ENCODE results near the gene FLYWCH2.

FLYWCH2 gene

DNA sequence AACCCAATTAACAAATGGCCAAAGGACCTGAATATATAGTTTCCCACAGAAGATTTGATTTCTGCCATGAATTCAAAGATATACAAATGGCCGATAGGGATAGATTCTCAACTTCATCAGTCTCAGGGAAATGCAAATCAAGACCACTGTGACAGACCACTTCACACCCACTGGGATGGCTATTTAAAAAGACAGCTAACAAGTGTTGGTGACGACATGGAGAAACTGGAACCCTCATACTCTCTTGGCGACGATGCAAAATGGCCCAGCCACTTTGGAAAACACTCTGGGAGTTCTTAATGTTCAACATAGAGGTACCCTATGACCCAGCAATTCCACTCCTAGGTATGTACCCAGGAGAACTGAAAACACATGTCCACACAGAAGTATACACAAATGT, 63.6 kb downstream of the FLYWCH2 start:
- no peak for DNase-seq (ENCODE audit: low read depth)
- TF ChIP-seq, protein P1, sequence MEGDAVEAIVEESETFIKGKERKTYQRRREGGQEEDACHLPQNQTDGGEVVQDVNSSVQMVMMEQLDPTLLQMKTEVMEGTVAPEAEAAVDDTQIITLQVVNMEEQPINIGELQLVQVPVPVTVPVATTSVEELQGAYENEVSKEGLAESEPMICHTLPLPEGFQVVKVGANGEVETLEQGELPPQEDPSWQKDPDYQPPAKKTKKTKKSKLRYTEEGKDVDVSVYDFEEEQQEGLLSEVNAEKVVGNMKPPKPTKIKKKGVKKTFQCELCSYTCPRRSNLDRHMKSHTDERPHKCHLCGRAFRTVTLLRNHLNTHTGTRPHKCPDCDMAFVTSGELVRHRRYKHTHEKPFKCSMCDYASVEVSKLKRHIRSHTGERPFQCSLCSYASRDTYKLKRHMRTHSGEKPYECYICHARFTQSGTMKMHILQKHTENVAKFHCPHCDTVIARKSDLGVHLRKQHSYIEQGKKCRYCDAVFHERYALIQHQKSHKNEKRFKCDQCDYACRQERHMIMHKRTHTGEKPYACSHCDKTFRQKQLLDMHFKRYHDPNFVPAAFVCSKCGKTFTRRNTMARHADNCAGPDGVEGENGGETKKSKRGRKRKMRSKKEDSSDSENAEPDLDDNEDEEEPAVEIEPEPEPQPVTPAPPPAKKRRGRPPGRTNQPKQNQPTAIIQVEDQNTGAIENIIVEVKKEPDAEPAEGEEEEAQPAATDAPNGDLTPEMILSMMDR (IDR thresholded peaks at IDR 0.05; ENCODE audit: low read depth, low read length, missing control alignments): no peak
- H3K4me3 ChIP-seq (ENCODE audit: low read depth, low read length): no peak overlapping the region
